ENCODE data around the gene OR52B6.
"Not testable (repeated sequence)": the region's sequence is repeated elsewhere in the genome, so short reads cannot be mapped to it uniquely, and the experiment has no call there.

OR52B6 gene

GRCh38 chr11:5580577-5580976 lies at the start of gene OR52B6:
Gene OR52B6 (plus strand): TSS chr11:5580877. CDS start chr11:5580877, 0 bp downstream.
- DNase-seq = no peak

GRCh38 chr11:5531053-5531831 lies 49.4 kb upstream of the OR52B6 start:
- DNase-seq = no peak

GRCh38 chr11:5534046-5534445 lies 46.6 kb upstream of the OR52B6 start:
- DNase-seq = no peak

GRCh38 chr11:5536482-5536881 lies 44.2 kb upstream of the OR52B6 start:
- no peak for DNase-seq

GRCh38 chr11:5541427-5541826 lies 39.2 kb upstream of the OR52B6 start:
- no peak for DNase-seq

- DNase-seq = no peak
These were observed 34.2 kb upstream of the OR52B6 start for GRCh38 chr11:5546457-5546856.

- no peak for DNase-seq
These were observed 32.7 kb upstream of the OR52B6 start for GRCh38 chr11:5547982-5548381.

GRCh38 chr11:5548440-5548839 lies 32.2 kb upstream of the OR52B6 start, which contains the start of gene OR52H1:
Gene OR52H1 (minus strand): TSS chr11:5548540. CDS start chr11:5545505, 3,035 bp downstream.
- no peak for DNase-seq

GRCh38 chr11:5550440-5551095 lies 30.1 kb upstream of the OR52B6 start:
- DNase-seq = no peak

GRCh38 chr11:5553343-5553742 lies 27.3 kb upstream of the OR52B6 start:
- DNase-seq = no peak

GRCh38 chr11:5556596-5557188 lies 24.0 kb upstream of the OR52B6 start:
- DNase-seq = no peak

- DNase-seq = no peak
These were observed 22.9 kb upstream of the OR52B6 start for GRCh38 chr11:5557751-5558150.

GRCh38 chr11:5564259-5565019 lies 16.2 kb upstream of the OR52B6 start:
- no peak for DNase-seq

- DNase-seq = no peak
These were observed 6.0 kb upstream of the OR52B6 start for GRCh38 chr11:5574654-5575053.

- DNase-seq = no peak
These were observed 5.5 kb upstream of the OR52B6 start for GRCh38 chr11:5575152-5575551.

GRCh38 chr11:5577101-5577500 lies 3.6 kb upstream of the OR52B6 start:
- DNase-seq = no peak

GRCh38 chr11:5581014-5581413 lies 337 bp downstream of the OR52B6 start:
- no peak for DNase-seq

- DNase-seq = not testable (repeated sequence)
These were observed 3.8 kb downstream of the OR52B6 start for GRCh38 chr11:5584458-5584857.

GRCh38 chr11:5589906-5590305 lies 9.2 kb downstream of the OR52B6 start:
- not testable (repeated sequence) for DNase-seq

- no peak for DNase-seq
These were observed 10.9 kb downstream of the OR52B6 start for GRCh38 chr11:5591613-5592012.

GRCh38 chr11:5592615-5593014 lies 11.9 kb downstream of the OR52B6 start:
- no peak for DNase-seq

GRCh38 chr11:5593146-5593545 lies 12.5 kb downstream of the OR52B6 start:
- DNase-seq = no peak

- DNase-seq = no peak
These were observed 16.0 kb downstream of the OR52B6 start, which contains the start of gene TRIM6 for GRCh38 chr11:5596607-5597201. Gene TRIM6 (plus strand): TSS chr11:5596637. CDS start chr11:5596898, 261 bp downstream.
